BJ (cell line): ENCODE data around the gene CCNL1. TPM values are rescaled to one million over a fixed set of nuclear protein-coding genes. Genes with fewer than 3 reads are reported as not detected.

Experiments used
- CTCF ChIA-PET: fragments of 350-600 bp; formaldehyde crosslinking; extraction: SDS; loops from one replicate; lab custom pipeline; 2021; ENCODE audit warnings: antibody characterized with exemption, inconsistent platforms; lab: Yijun Ruan, JAX
- POLR2A ChIA-PET: fragments of 300-600 bp; sonication (Branson Sonifier 250); formaldehyde crosslinking; extraction: SDS; loops from one replicate; lab custom pipeline; 2021; ENCODE audit warnings: antibody characterized with exemption; lab: Charles Lee
- DNase-seq: peaks from one replicate; pipeline ENCODE4 v3.0.0-alpha.2; 2011; ENCODE audit warnings: low read depth
- H3K27me3 ChIP-seq: 2 replicates; pipeline ENCODE4 v1.6.0; 2011; ENCODE audit warnings: low read length; ENCODE audit not compliant: control insufficient read depth, insufficient read depth
- H3K36me3 ChIP-seq: 2 replicates; pipeline ENCODE4 v1.5.1; 2011; ENCODE audit warnings: low read length; ENCODE audit not compliant: control insufficient read depth, insufficient read depth
- H3K4me3 ChIP-seq: 2 replicates; pipeline ENCODE4 v1.5.1; 2011; ENCODE audit warnings: low read depth, mild to moderate bottlenecking, control low read depth, low read length
- polyA plus RNA-seq: library from polyadenylated mRNA; depleted of rRNA; stranded (reverse); fragments of >200 nt; gene quantifications from 2 replicates; pipeline ENCODE4 v1.2.3, GENCODE V29; 2011
- TF ChIP-seq, protein P1 (sequence below): IDR thresholded peaks from 2 replicates; pipeline ENCODE4 v1.5.1; 2011; ENCODE audit warnings: low read depth, mild to moderate bottlenecking, control low read depth, inconsistent platforms, low read length, moderate library complexity; ENCODE audit not compliant: insufficient read depth

The CCNL1 gene
- polyA plus RNA-seq, 1 experiment, result 145 TPM

GRCh38 chr3:157156837-157157635 is 2.9 kb downstream of the CCNL1 start:
- H3K27me3 ChIP-seq, result no peaks in the 10 kb centered on the region
- H3K4me3 ChIP-seq, result peak overlapping the region; percentile 98
- ChIA-PET POLR2A (interaction anchor here (0.6 kb wide), 1 partner anchor 1011 kb away, joined by 5 read pairs; no protein-coding TSS in a partner anchor), CTCF (interaction anchor here (0.6 to 1.6 kb wide), 4 partner anchors 10 to 340 kb away, joined by 3 to 4 read pairs (median 3); no protein-coding TSS in a partner anchor)
- TF ChIP-seq, protein P1, sequence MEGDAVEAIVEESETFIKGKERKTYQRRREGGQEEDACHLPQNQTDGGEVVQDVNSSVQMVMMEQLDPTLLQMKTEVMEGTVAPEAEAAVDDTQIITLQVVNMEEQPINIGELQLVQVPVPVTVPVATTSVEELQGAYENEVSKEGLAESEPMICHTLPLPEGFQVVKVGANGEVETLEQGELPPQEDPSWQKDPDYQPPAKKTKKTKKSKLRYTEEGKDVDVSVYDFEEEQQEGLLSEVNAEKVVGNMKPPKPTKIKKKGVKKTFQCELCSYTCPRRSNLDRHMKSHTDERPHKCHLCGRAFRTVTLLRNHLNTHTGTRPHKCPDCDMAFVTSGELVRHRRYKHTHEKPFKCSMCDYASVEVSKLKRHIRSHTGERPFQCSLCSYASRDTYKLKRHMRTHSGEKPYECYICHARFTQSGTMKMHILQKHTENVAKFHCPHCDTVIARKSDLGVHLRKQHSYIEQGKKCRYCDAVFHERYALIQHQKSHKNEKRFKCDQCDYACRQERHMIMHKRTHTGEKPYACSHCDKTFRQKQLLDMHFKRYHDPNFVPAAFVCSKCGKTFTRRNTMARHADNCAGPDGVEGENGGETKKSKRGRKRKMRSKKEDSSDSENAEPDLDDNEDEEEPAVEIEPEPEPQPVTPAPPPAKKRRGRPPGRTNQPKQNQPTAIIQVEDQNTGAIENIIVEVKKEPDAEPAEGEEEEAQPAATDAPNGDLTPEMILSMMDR, result no peak
- H3K36me3 ChIP-seq, result peaks cover 5% of the 10 kb centered on the region
- DNase-seq, result no peak

DNA sequence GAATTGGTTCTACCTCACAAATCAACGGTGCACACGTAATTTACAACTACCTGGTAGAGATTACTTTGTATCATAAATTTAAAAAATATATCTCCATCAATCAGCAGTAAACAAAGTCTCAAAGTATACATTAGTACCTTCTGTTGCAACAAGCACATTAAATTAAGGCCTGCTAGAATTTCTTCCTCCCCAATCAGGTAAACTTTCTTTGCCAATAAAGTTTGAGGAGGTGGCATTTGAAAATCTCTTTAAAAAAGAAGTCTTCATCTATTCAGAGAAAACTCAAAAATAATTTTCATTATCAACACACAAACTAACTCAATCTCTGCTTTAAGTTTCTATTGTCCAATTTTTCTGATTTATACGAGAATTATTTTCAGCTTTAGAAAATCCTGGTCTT is 4.4 kb downstream of the CCNL1 start:
- TF ChIP-seq, protein P1, result no peak
- Histone ChIP-seq H3K4me3 (no peak overlapping the region; the same call in 1 of the 2 replicates), H3K36me3 (peaks cover 12% of the 10 kb centered on the region), H3K27me3 (no peaks in the 10 kb centered on the region)
- no peak for DNase-seq
- ChIA-PET CTCF (interaction anchor here (0.8 to 1.8 kb wide), 4 partner anchors 17 to 490 kb away, joined by 3 to 5 read pairs (median 4); no protein-coding TSS in a partner anchor), POLR2A (no interaction called here)

DNA sequence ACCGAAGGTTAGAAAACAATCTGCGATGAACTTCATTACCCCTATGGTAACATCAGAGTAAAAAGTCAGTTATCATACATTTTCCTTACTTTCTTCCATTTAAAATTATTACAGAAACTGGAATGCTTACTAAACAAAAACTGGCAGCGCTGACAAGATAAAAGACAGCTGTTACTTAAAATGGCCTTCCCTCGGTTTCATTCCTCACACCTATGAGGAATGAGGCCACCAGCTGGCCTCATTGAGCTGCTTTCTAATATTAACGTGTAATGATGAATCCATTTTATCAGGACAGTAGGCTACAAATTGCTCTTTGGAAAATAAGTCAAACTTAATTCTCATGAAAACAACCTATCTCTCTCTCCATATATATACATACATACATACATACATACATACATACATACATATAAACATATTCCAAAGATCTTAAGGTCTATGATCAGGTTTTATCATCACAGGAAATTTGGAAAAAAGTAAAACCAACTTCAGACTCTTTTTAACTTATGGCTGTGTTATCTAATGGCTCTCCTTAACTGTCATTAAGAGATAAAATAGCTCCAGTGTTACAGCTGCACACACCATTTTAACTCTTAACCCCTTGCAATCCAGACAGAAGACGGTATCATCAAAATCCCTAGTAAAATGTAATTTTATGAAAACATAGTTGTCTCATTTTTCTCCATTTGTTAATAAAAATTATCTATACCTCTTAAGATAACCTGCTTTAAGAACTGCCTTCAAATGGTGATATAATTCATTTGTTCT is 5.2 kb downstream of the CCNL1 start:
- POLR2A ChIA-PET, result interaction anchor here (0.6 kb wide), 2 partner anchors 21 to 310 kb away, joined by 3 read pairs; no protein-coding TSS in a partner anchor
- CTCF ChIA-PET, result interaction anchor here (0.6 to 1.8 kb wide), 3 partner anchors 16 to 1087 kb away, joined by 3 to 5 read pairs (median 5); no protein-coding TSS in a partner anchor
- H3K36me3 ChIP-seq, result peaks cover 13% of the 10 kb centered on the region

DNA sequence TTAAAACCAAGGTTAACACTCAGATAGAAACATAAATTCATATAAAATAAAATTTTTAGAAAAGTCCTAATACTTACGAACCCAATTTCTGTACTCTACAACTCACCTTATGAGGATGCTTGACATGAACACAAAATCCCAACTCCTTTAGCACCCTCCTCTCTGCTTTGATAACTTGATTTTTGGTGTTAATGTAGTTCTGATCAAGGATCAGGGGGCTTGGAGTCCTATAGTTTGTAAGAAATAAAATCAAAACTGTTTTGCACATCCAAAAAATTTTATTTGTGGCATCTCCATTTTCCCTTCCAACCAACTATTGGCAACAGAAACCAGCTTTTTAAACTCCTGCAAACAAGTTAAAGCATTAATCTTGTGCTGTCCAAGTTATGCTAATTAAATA is 7.0 kb downstream of the CCNL1 start:
- no peaks in the 10 kb centered on the region for H3K27me3 ChIP-seq
- peaks cover 20% of the 10 kb centered on the region for H3K36me3 ChIP-seq
- TF ChIP-seq, protein P1, result no peak
- ChIA-PET POLR2A (no interaction called here), CTCF (interaction anchor here (0.6 to 1.1 kb wide), 2 partner anchors 16 to 137 kb away, joined by 3 to 4 read pairs; no protein-coding TSS in a partner anchor)
- no peak overlapping the region for H3K4me3 ChIP-seq
- DNase-seq, result no peak

More for the DNA sequence above, 5.2 kb downstream of the CCNL1 start:
- TF ChIP-seq, protein P1, result no peak
- no peak for DNase-seq
- peak overlapping the region; percentile 24 for H3K4me3 ChIP-seq
- no peaks in the 10 kb centered on the region for H3K27me3 ChIP-seq
